K562 (cell line): ENCODE data around the gene TM4SF4. TPM values are rescaled to one million over a fixed set of nuclear protein-coding genes. Genes with fewer than 3 reads are reported as not detected.

Experiments used
- ATAC-seq: fragments of 200-7000 bp; cut with Tn5 transposase; 3 replicates; pipeline ENCODE4 v1.9.1; 2020; ENCODE audit warnings: moderate library complexity
- BruUV-seq: library from RNA; stranded (reverse); fragments of 400-500 nt; replicated peaks from 2 replicates; lab custom pipeline; 2021; lab: Mats Ljungman, UMichigan
- CTCF ChIA-PET: fragments of 300-600 bp; formaldehyde crosslinking; extraction: SDS; loops from one replicate; lab custom pipeline; 2021; ENCODE audit warnings: low intra/inter-chr PET ratio; lab: Yijun Ruan, JAX
- POLR2A ChIA-PET: fragments of 300-600, 350-650 bp; sonication (Branson Sonifier 250); formaldehyde crosslinking; extraction: SDS; loops from one replicate; lab custom pipeline; 2021; ENCODE audit warnings: antibody characterized with exemption, inconsistent platforms; lab: Yijun Ruan, JAX
- DNase-seq, 4 experiments: peaks; one replicate each; pipeline versions ENCODE4 v3.0.0 to v3.0.0-alpha.2; 2011 to 2018; ENCODE audit warnings: low spot score in 3 of 4, mixed read lengths in 3 of 4; ENCODE audit errors: extremely low read depth in 1 of 4
- FAIRE-seq: peaks from 2 replicates; lab custom pipeline; 2011; peaks lifted over from hg19 to GRCh38; lab: Jason Lieb, UNC
- H2AFZ ChIP-seq: 2 replicates; pipeline ENCODE4 v1.6.0; 2011; ENCODE audit warnings: low read depth, low read length, control low read depth, inconsistent platforms
- H3K27ac ChIP-seq: fragments of 200-600 bp; 3 replicates; pipeline ENCODE4 v1.8.0; 2011; ENCODE audit warnings: low read depth, mild to moderate bottlenecking, control low read depth, inconsistent platforms, low read length, moderate library complexity, mixed read lengths; ENCODE audit errors: extremely low read depth
- H3K27me3 ChIP-seq, 2 experiments: fragments of 300-600 bp in 1 of 2; 2 replicates in 1 of 2; 3 replicates in 1 of 2; pipeline versions ENCODE4 v1.6.0 to v1.8.0; 2011; ENCODE audit warnings: inconsistent platforms in 2 of 2, low read length in 2 of 2, mild to moderate bottlenecking in 1 of 2, mixed read lengths in 1 of 2, moderate library complexity in 1 of 2; ENCODE audit not compliant: control insufficient read depth in 2 of 2, insufficient read depth in 2 of 2
- H3K36me3 ChIP-seq: fragments of 300-600 bp; 3 replicates; pipeline ENCODE4 v1.8.0; 2011; ENCODE audit warnings: mild to moderate bottlenecking, low read length, inconsistent platforms; ENCODE audit not compliant: control insufficient read depth, insufficient read depth
- H3K4me1 ChIP-seq, 2 experiments: fragments of 200-600 bp in 1 of 2; replicated peaks in 1 of 2; 2 replicates in 1 of 2; 3 replicates in 1 of 2; pipeline versions ENCODE4 v1.5.1 to v1.8.0; 2011; ENCODE audit warnings: inconsistent platforms in 2 of 2, low read length in 2 of 2, mild to moderate bottlenecking in 1 of 2, mixed read lengths in 1 of 2, moderate library complexity in 1 of 2; ENCODE audit not compliant: control insufficient read depth in 2 of 2, insufficient read depth in 2 of 2
- H3K4me2 ChIP-seq: 2 replicates; pipeline ENCODE4 v1.6.1; 2011; ENCODE audit warnings: low read length, control low read depth, inconsistent platforms, mixed read lengths; ENCODE audit not compliant: insufficient read depth
- H3K4me3 ChIP-seq: fragments of 200-600 bp; sonication (generic), shearing (Covaris generic); 2 replicates; pipeline ENCODE4 v1.5.1; 2016; ENCODE audit warnings: control low read depth, inconsistent platforms
- H3K79me2 ChIP-seq: fragments of 200-600 bp; 3 replicates; pipeline ENCODE4 v1.8.0; 2011; ENCODE audit warnings: low read length, inconsistent platforms; ENCODE audit not compliant: control insufficient read depth, insufficient read depth
- H3K9ac ChIP-seq, 2 experiments: 2 replicates each; pipeline versions ENCODE4 v1.6.0 to v1.6.1; 2011; ENCODE audit warnings: low read depth in 2 of 2, low read length in 2 of 2, control low read depth in 1 of 2, inconsistent platforms in 1 of 2, mild to moderate bottlenecking in 1 of 2, mixed read lengths in 1 of 2; ENCODE audit not compliant: insufficient read depth in 1 of 2
- H3K9me1 ChIP-seq: one replicate; pipeline ENCODE4 v1.6.0; 2011; ENCODE audit warnings: inconsistent platforms, mild to moderate bottlenecking, low read length, moderate library complexity; ENCODE audit not compliant: control insufficient read depth, insufficient read depth
- H3K9me3 ChIP-seq: replicated peaks from 2 replicates; pipeline ENCODE4 v1.5.1; 2011; ENCODE audit warnings: low read depth, low read length, inconsistent platforms; ENCODE audit not compliant: control insufficient read depth, insufficient read depth
- H4K20me1 ChIP-seq: replicated peaks from 2 replicates; pipeline ENCODE4 v1.6.1; 2011; ENCODE audit warnings: low read length, inconsistent platforms, mixed read lengths; ENCODE audit not compliant: control insufficient read depth, insufficient read depth
- ATF7 ChIP-seq: fragments of 450-650 bp; IDR thresholded peaks from 2 replicates; pipeline ENCODE4 v1.7.1; 2014; ENCODE audit warnings: mild to moderate bottlenecking, moderate library complexity
- BRD4 ChIP-seq: fragments of 200-600 bp; sonication (generic); IDR thresholded peaks from 2 replicates; pipeline ENCODE4 v1.6.1; 2017; ENCODE audit warnings: inconsistent platforms
- C11orf30 ChIP-seq: fragments of 450-650 bp; IDR thresholded peaks from 2 replicates; pipeline ENCODE4 v1.6.1; 2016; ENCODE audit warnings: low read depth, mild to moderate bottlenecking
- CBX3 ChIP-seq, 2 experiments: IDR thresholded peaks; 1 replicate in 1 of 2; 2 replicates in 1 of 2; pipeline ENCODE4 v1.6.1; 2012; ENCODE audit warnings: inconsistent platforms in 2 of 2, low read length in 2 of 2, borderline replicate concordance in 1 of 2, control low read depth in 1 of 2
- MAFF ChIP-seq: IDR thresholded peaks from 2 replicates; pipeline ENCODE4 v1.6.1; 2012; ENCODE audit warnings: low read length, improper control_type of control experiment
- MAFK ChIP-seq: IDR thresholded peaks from 2 replicates; pipeline ENCODE4 v1.6.1; 2011; ENCODE audit warnings: low read length, improper control_type of control experiment
- RFX1 ChIP-seq: fragments of 450-650 bp; IDR thresholded peaks from 2 replicates; pipeline ENCODE4 v1.6.1; 2016; ENCODE audit warnings: mild to moderate bottlenecking, moderate library complexity
- SMC3 ChIP-seq: conservative IDR thresholded peaks from 2 replicates; pipeline ENCODE4 v1.6.1; 2011; ENCODE audit warnings: low read depth, low read length, improper control_type of control experiment; ENCODE audit not compliant: insufficient read depth
- SNIP1 ChIP-seq: fragments of 450-650 bp; IDR thresholded peaks from 2 replicates; pipeline ENCODE4 v1.7.1; 2017; ENCODE audit warnings: low read depth, mild to moderate bottlenecking
- ZBTB17 ChIP-seq: fragments of 450-650 bp; formaldehyde crosslinking; IDR thresholded peaks from 2 replicates; pipeline ENCODE4 v1.4.0; 2020; ENCODE audit warnings: mild to moderate bottlenecking
- ZNF316 ChIP-seq: fragments of 450-650 bp; IDR thresholded peaks from 2 replicates; pipeline ENCODE4 v1.6.1; 2016
- ZNF780A ChIP-seq: fragments of 250-450 bp; sonication (Bioruptor Pico); IDR thresholded peaks from 2 replicates; pipeline ENCODE4 v1.5.0; 2021; ENCODE audit warnings: mild to moderate bottlenecking
- ZSCAN29 ChIP-seq: fragments of 450-650 bp; IDR thresholded peaks from 2 replicates; pipeline ENCODE4 v1.6.1; 2017
- WGBS: fragments of 100-300 bp; shearing (Covaris generic); methylation state at CpG from one replicate; pipeline ENCODE4 v1.1.6; 2016; ENCODE audit warnings: low coverage, mixed read lengths; ENCODE audit not compliant: insufficient coverage; ENCODE audit errors: missing lambda C conversion rate; 5-methylcytosine and 5-hydroxymethylcytosine counted together
- in situ Hi-C: fragments of 300-500 bp; cut with MboI; formaldehyde crosslinking; loops from 4 replicates; pipeline ENCODE4 v1.15.0; 2018; ENCODE audit warnings: inconsistent platforms, mixed read lengths
- intact Hi-C: fragments of 100-400 bp; cut with micrococcal nuclease; formaldehyde crosslinking; loops from 2 replicates; pipeline ENCODE4 v1.14.2; 2022
- polyA plus RNA-seq, 8 experiments: library from polyadenylated mRNA; depleted of rRNA in 4 of 8; stranded (reverse) in 5 of 8; unstranded in 3 of 8; fragments of >200 nt; fragmentation: Nextera tagmentation in 2 of 8; fragmentation: Illumina TruSeq in 1 of 8; extraction: Ambion mirVana in 2 of 8; extraction: Trizol in 1 of 8; gene quantifications; 2 replicates each; pipeline versions ENCODE4 v1.2.1 to v1.2.3, GENCODE V29; 2011 to 2014; ENCODE audit warnings: inconsistent platforms in 1 of 8, missing spikeins in 1 of 8
- total RNA-seq, 7 experiments: library from RNA; depleted of rRNA in 6 of 7; stranded (reverse); fragments of >200 nt in 6 of 7; fragmentation: Illumina TruSeq in 2 of 7; extraction: Trizol in 2 of 7; gene quantifications; 2 replicates each; pipeline versions ENCODE4 v1.2.1 to v1.2.3, GENCODE V29; 2011 to 2021; ENCODE audit warnings: low replicate concordance in 1 of 7
- TF ChIP-seq, protein P1 (sequence below), 2 experiments: IDR thresholded peaks; 2 replicates each; pipeline ENCODE4 v1.6.1; 2012; ENCODE audit warnings: improper control_type of control experiment in 2 of 2, low read depth in 2 of 2, low read length in 2 of 2, borderline replicate concordance in 1 of 2
- TF ChIP-seq, protein P2 (sequence below): fragments of 450-650 bp; IDR thresholded peaks from 2 replicates; pipeline ENCODE4 v1.7.1; 2018; ENCODE audit warnings: mild to moderate bottlenecking, low read depth; ENCODE audit not compliant: partially characterized antibody
- TF ChIP-seq, protein P3 (sequence below): sonication (generic); formaldehyde crosslinking; IDR thresholded peaks from 2 replicates; pipeline ENCODE4 v1.8.0; 2022; ENCODE audit warnings: missing genetic modification reagents, mild to moderate bottlenecking, moderate library complexity, borderline replicate concordance

The TM4SF4 gene
- total and polyA plus RNA-seq, 9 of the 15 experiments (the other 6 are each of a cell fraction or from before 2014, with no cell fraction given), result 0.31 TPM; not detected in 8

- no peak for TF ChIP-seq SNIP1
Observed at GRCh38 chr3:149535333-149535685, 60.8 kb downstream of the TM4SF4 start (continued).

- H2AFZ ChIP-seq, result 0 out of 2 replicates have a peak overlapping the region, but pooled peaks have one; percentile 4
- no peak overlapping the region for H3K4me3 ChIP-seq
- WGBS, result 15% methylated on average over 7 of the region's 11 CpGs
- H3K4me2 ChIP-seq, result no peak overlapping the region
- POLR2A ChIA-PET, result interaction anchor here (0.6 kb wide), 1 partner anchor 851 kb away, joined by 3 read pairs; no protein-coding TSS in a partner anchor
- H3K4me1 ChIP-seq, result peaks cover 0 to 4% of the 10 kb centered on the region in 2 experiments; a peak in 2 of 5 replicates
- no peak overlapping the region for H3K9ac ChIP-seq
- H3K27ac ChIP-seq, result no peak overlapping the region
- ATAC-seq (no peak), DNase-seq (peak in 1 of 4 experiments; percentile 12), FAIRE-seq (no peak)
- H3K27me3 ChIP-seq, result peaks cover 7 to 9% of the 10 kb centered on the region in 2 experiments; a peak in 2 of 5 replicates
- CTCF ChIA-PET, result no interaction called here
- intact Hi-C loops, result no loop called here
- in situ Hi-C loops, result no loop called here
- no TSS peak for BruUV-seq
- H3K36me3 ChIP-seq, result no peaks in the 10 kb centered on the region
- H3K9me1 ChIP-seq, result no peaks in the 10 kb centered on the region
- no peaks in the 10 kb centered on the region for H4K20me1 ChIP-seq
- no peaks in the 10 kb centered on the region for H3K79me2 ChIP-seq
- H3K9me3 ChIP-seq, result no peaks in the 10 kb centered on the region
- TF ChIP-seq RFX1 (peak; percentile 58), MAFF (peak; percentile 51), C11orf30 (peak; percentile 70), ZNF316 (peak; percentile 88), ZBTB17 (no peak), BRD4 (no peak), MAFK (peak; percentile 53; the same call in 1 of the 2 replicates), ATF7 (no peak), CBX3 (IDR thresholded peaks at IDR 0.05; ENCODE audit: borderline replicate concordance in 1 of 2, low read length in 2 of 2) (no peak), SMC3 (no peak), ZSCAN29 (no peak), ZNF780A (CRISPR knock-in tag) (no peak)
- TF ChIP-seq, protein P1, sequence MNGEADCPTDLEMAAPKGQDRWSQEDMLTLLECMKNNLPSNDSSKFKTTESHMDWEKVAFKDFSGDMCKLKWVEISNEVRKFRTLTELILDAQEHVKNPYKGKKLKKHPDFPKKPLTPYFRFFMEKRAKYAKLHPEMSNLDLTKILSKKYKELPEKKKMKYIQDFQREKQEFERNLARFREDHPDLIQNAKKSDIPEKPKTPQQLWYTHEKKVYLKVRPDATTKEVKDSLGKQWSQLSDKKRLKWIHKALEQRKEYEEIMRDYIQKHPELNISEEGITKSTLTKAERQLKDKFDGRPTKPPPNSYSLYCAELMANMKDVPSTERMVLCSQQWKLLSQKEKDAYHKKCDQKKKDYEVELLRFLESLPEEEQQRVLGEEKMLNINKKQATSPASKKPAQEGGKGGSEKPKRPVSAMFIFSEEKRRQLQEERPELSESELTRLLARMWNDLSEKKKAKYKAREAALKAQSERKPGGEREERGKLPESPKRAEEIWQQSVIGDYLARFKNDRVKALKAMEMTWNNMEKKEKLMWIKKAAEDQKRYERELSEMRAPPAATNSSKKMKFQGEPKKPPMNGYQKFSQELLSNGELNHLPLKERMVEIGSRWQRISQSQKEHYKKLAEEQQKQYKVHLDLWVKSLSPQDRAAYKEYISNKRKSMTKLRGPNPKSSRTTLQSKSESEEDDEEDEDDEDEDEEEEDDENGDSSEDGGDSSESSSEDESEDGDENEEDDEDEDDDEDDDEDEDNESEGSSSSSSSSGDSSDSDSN (IDR thresholded peaks at IDR 0.05; ENCODE audit: borderline replicate concordance in 1 of 2, low read depth in 2 of 2, low read length in 2 of 2), result no peak
- TF ChIP-seq, protein P2, sequence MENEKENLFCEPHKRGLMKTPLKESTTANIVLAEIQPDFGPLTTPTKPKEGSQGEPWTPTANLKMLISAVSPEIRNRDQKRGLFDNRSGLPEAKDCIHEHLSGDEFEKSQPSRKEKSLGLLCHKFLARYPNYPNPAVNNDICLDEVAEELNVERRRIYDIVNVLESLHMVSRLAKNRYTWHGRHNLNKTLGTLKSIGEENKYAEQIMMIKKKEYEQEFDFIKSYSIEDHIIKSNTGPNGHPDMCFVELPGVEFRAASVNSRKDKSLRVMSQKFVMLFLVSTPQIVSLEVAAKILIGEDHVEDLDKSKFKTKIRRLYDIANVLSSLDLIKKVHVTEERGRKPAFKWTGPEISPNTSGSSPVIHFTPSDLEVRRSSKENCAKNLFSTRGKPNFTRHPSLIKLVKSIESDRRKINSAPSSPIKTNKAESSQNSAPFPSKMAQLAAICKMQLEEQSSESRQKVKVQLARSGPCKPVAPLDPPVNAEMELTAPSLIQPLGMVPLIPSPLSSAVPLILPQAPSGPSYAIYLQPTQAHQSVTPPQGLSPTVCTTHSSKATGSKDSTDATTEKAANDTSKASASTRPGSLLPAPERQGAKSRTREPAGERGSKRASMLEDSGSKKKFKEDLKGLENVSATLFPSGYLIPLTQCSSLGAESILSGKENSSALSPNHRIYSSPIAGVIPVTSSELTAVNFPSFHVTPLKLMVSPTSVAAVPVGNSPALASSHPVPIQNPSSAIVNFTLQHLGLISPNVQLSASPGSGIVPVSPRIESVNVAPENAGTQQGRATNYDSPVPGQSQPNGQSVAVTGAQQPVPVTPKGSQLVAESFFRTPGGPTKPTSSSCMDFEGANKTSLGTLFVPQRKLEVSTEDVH, result no peak
- TF ChIP-seq, protein P3, sequence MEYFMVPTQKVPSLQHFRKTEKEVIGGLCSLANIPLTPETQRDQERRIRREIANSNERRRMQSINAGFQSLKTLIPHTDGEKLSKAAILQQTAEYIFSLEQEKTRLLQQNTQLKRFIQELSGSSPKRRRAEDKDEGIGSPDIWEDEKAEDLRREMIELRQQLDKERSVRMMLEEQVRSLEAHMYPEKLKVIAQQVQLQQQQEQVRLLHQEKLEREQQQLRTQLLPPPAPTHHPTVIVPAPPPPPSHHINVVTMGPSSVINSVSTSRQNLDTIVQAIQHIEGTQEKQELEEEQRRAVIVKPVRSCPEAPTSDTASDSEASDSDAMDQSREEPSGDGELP, result no peak
Observed at GRCh38 chr3:149536429-149536828, 61.9 kb downstream of the TM4SF4 start.
